ENCODE data around the gene KCNIP2. TPM values are rescaled to one million over a fixed set of nuclear protein-coding genes. Genes with fewer than 3 reads are reported as not detected.
A peak's percentile ranks its signal among the peaks of the same experiment; 100 is the strongest.

The KCNIP2 gene
- total RNA-seq, 1 donor from 2014 or later: 30.0 TPM

GRCh38 chr10:101781984-101782810 lies 61.4 kb downstream of the KCNIP2 start:
- no peaks in the 10 kb centered on the region for H3K36me3 Mint-ChIP-seq (ENCODE audit: unreplicated experiment)
- peak overlapping the region; percentile 98 for H3K4me3 Mint-ChIP-seq (ENCODE audit: unreplicated experiment)
- H3K9me3 Mint-ChIP-seq (ENCODE audit: unreplicated experiment): peaks cover 16% of the 10 kb centered on the region
- no peak overlapping the region for H3K27ac Mint-ChIP-seq (ENCODE audit: unreplicated experiment)
- peaks cover 18% of the 10 kb centered on the region for H3K27me3 Mint-ChIP-seq (ENCODE audit: unreplicated experiment)
- TF ChIP-seq CTCF (IDR thresholded peaks at IDR 0.05; ENCODE audit: partially characterized antibody, unreplicated experiment): no peak
- peaks cover 23% of the 10 kb centered on the region for H3K4me1 Mint-ChIP-seq (ENCODE audit: low read depth, unreplicated experiment)
- DNase-seq: no peak

- Mint-ChIP-seq H3K4me3 (ENCODE audit: unreplicated experiment) (peak overlapping the region; percentile 49), H3K36me3 (ENCODE audit: unreplicated experiment) (no peaks in the 10 kb centered on the region), H3K4me1 (ENCODE audit: low read depth, unreplicated experiment) (peaks cover 23% of the 10 kb centered on the region), H3K27me3 (ENCODE audit: unreplicated experiment) (peaks cover 18% of the 10 kb centered on the region), H3K9me3 (ENCODE audit: unreplicated experiment) (peaks cover 16% of the 10 kb centered on the region), H3K27ac (ENCODE audit: unreplicated experiment) (no peak overlapping the region)
- DNase-seq: no peak
- no peak for TF ChIP-seq CTCF (IDR thresholded peaks at IDR 0.05; ENCODE audit: partially characterized antibody, unreplicated experiment)
These were observed 62.0 kb downstream of the KCNIP2 start for GRCh38 chr10:101781655-101781983.

GRCh38 chr10:101780818-101781654 lies 62.6 kb downstream of the KCNIP2 start:
- Mint-ChIP-seq H3K4me1 (ENCODE audit: low read depth, unreplicated experiment) (peaks cover 23% of the 10 kb centered on the region), H3K9me3 (ENCODE audit: unreplicated experiment) (peaks cover 16% of the 10 kb centered on the region), H3K27me3 (ENCODE audit: unreplicated experiment) (peaks cover 18% of the 10 kb centered on the region), H3K27ac (ENCODE audit: unreplicated experiment) (no peak overlapping the region), H3K36me3 (ENCODE audit: unreplicated experiment) (no peaks in the 10 kb centered on the region), H3K4me3 (ENCODE audit: unreplicated experiment) (no peak overlapping the region)
- peak; percentile 75 for DNase-seq
- TF ChIP-seq CTCF (IDR thresholded peaks at IDR 0.05; ENCODE audit: partially characterized antibody, unreplicated experiment): peak; percentile 82

GRCh38 chr10:101780187-101780817 lies 63.3 kb downstream of the KCNIP2 start:
- peaks cover 18% of the 10 kb centered on the region for H3K27me3 Mint-ChIP-seq (ENCODE audit: unreplicated experiment)
- TF ChIP-seq CTCF (IDR thresholded peaks at IDR 0.05; ENCODE audit: partially characterized antibody, unreplicated experiment): peak; percentile 15
- peaks cover 23% of the 10 kb centered on the region for H3K4me1 Mint-ChIP-seq (ENCODE audit: low read depth, unreplicated experiment)
- peak overlapping the region; percentile 72 for H3K27ac Mint-ChIP-seq (ENCODE audit: unreplicated experiment)
- H3K4me3 Mint-ChIP-seq (ENCODE audit: unreplicated experiment): peak overlapping the region; percentile 34
- no peaks in the 10 kb centered on the region for H3K36me3 Mint-ChIP-seq (ENCODE audit: unreplicated experiment)
- H3K9me3 Mint-ChIP-seq (ENCODE audit: unreplicated experiment): peaks cover 16% of the 10 kb centered on the region
- no peak for DNase-seq
